HEK293 (cell line): ENCODE measurements around the gene NYNRIN.

Experiments
- ATF2 ChIP-seq: fragments of 450-650 bp; formaldehyde crosslinking; IDR thresholded peaks from 2 replicates; pipeline ENCODE4 v1.5.1; 2016; ENCODE audit warnings: missing biosample characterization, missing genetic modification characterization, low read depth
- CTCF ChIP-seq: fragments of 450-650 bp; formaldehyde crosslinking; IDR thresholded peaks from 2 replicates; pipeline ENCODE4 v1.5.1; 2016; ENCODE audit warnings: missing biosample characterization, missing genetic modification characterization
- GFI1B ChIP-seq: fragments of 450-650 bp; formaldehyde crosslinking; IDR thresholded peaks from 2 replicates; pipeline ENCODE4 v1.5.1; 2016; ENCODE audit warnings: missing biosample characterization, missing genetic modification characterization
- GLIS1 ChIP-seq: fragments of 450-650 bp; formaldehyde crosslinking; IDR thresholded peaks from 2 replicates; pipeline ENCODE4 v1.5.1; 2016; ENCODE audit warnings: missing biosample characterization, missing genetic modification characterization
- HOXA7 ChIP-seq: sonication (generic); formaldehyde crosslinking; IDR thresholded peaks from 2 replicates; pipeline ENCODE4 v1.8.1; 2022; ENCODE audit warnings: missing genetic modification reagents, borderline replicate concordance
- SP2 ChIP-seq: fragments of 450-650 bp; formaldehyde crosslinking; IDR thresholded peaks from 2 replicates; pipeline ENCODE4 v1.5.1; 2016; ENCODE audit warnings: missing biosample characterization, missing genetic modification characterization
- ZFP3 ChIP-seq: fragments of 450-650 bp; formaldehyde crosslinking; IDR thresholded peaks from 2 replicates; pipeline ENCODE4 v1.5.1; 2016; ENCODE audit warnings: low read depth, missing biosample characterization, missing genetic modification characterization
- ZFP37 ChIP-seq: fragments of 450-650 bp; formaldehyde crosslinking; IDR thresholded peaks from 2 replicates; pipeline ENCODE4 v1.5.1; 2016; ENCODE audit warnings: missing biosample characterization, missing genetic modification characterization
- ZNF112 ChIP-seq: fragments of 450-650 bp; formaldehyde crosslinking; IDR thresholded peaks from 2 replicates; pipeline ENCODE4 v1.5.0; 2017; ENCODE audit warnings: missing biosample characterization, missing genetic modification characterization
- ZNF121 ChIP-seq: fragments of 450-650 bp; formaldehyde crosslinking; IDR thresholded peaks from 2 replicates; pipeline ENCODE4 v1.5.1; 2016; ENCODE audit warnings: missing biosample characterization, missing genetic modification characterization
- ZNF133 ChIP-seq: fragments of 450-650 bp; formaldehyde crosslinking; IDR thresholded peaks from 2 replicates; pipeline ENCODE4 v1.5.1; 2016; ENCODE audit warnings: missing biosample characterization, missing genetic modification characterization
- ZNF148 ChIP-seq: fragments of 450-650 bp; formaldehyde crosslinking; IDR thresholded peaks from 2 replicates; pipeline ENCODE4 v1.5.0; 2017; ENCODE audit warnings: missing biosample characterization, missing genetic modification characterization, borderline replicate concordance
- ZNF155 ChIP-seq: fragments of 450-650 bp; formaldehyde crosslinking; IDR thresholded peaks from 2 replicates; pipeline ENCODE4 v1.5.1; 2016; ENCODE audit warnings: missing biosample characterization, missing genetic modification characterization
- ZNF169 ChIP-seq: fragments of 450-650 bp; formaldehyde crosslinking; IDR thresholded peaks from 2 replicates; pipeline ENCODE4 v1.5.1; 2016; ENCODE audit warnings: missing biosample characterization, missing genetic modification characterization
- ZNF266 ChIP-seq: fragments of 450-650 bp; formaldehyde crosslinking; IDR thresholded peaks from 2 replicates; pipeline ENCODE4 v1.5.1; 2016; ENCODE audit warnings: missing biosample characterization, missing genetic modification characterization, low read depth
- ZNF335 ChIP-seq: fragments of 450-650 bp; formaldehyde crosslinking; conservative IDR thresholded peaks from 2 replicates; pipeline ENCODE4 v1.5.1; 2016; ENCODE audit warnings: missing biosample characterization, missing genetic modification characterization
- ZNF341 ChIP-seq: fragments of 450-650 bp; formaldehyde crosslinking; IDR thresholded peaks from 2 replicates; pipeline ENCODE4; 2016; ENCODE audit warnings: low read depth, missing biosample characterization, missing genetic modification characterization
- ZNF37A ChIP-seq: fragments of 450-650 bp; IDR thresholded peaks from 2 replicates; pipeline ENCODE4 v1.5.1; 2018; ENCODE audit warnings: missing biosample characterization, missing genetic modification characterization
- ZNF404 ChIP-seq: fragments of 450-650 bp; formaldehyde crosslinking; IDR thresholded peaks from 2 replicates; pipeline ENCODE4 v1.5.1; 2017; ENCODE audit warnings: missing biosample characterization, missing genetic modification characterization
- ZNF433 ChIP-seq: fragments of 450-650 bp; formaldehyde crosslinking; IDR thresholded peaks from 2 replicates; pipeline ENCODE4 v1.5.1; 2016; ENCODE audit warnings: missing biosample characterization, missing genetic modification characterization, low read depth
- ZNF596 ChIP-seq: fragments of 450-650 bp; IDR thresholded peaks from 2 replicates; pipeline ENCODE4 v1.5.0; 2018; ENCODE audit warnings: missing biosample characterization, mild to moderate bottlenecking, missing genetic modification characterization, moderate library complexity
- ZNF623 ChIP-seq: fragments of 450-650 bp; formaldehyde crosslinking; IDR thresholded peaks from 2 replicates; pipeline ENCODE4 v1.5.1; 2016; ENCODE audit warnings: missing biosample characterization, missing genetic modification characterization
- ZNF629 ChIP-seq: fragments of 450-650 bp; formaldehyde crosslinking; IDR thresholded peaks from 2 replicates; pipeline ENCODE4 v1.5.1; 2017; ENCODE audit warnings: missing biosample characterization, missing genetic modification characterization
- ZNF677 ChIP-seq: fragments of 450-650 bp; IDR thresholded peaks from 2 replicates; pipeline ENCODE4 v1.5.0; 2018; ENCODE audit warnings: missing biosample characterization, mild to moderate bottlenecking, missing genetic modification characterization, moderate library complexity
- ZNF791 ChIP-seq: fragments of 450-650 bp; formaldehyde crosslinking; IDR thresholded peaks from 2 replicates; pipeline ENCODE4 v1.5.1; 2016; ENCODE audit warnings: missing biosample characterization, missing genetic modification characterization
- ZNF843 ChIP-seq: fragments of 450-650 bp; formaldehyde crosslinking; IDR thresholded peaks from 2 replicates; pipeline ENCODE4 v1.5.1; 2016; ENCODE audit warnings: missing biosample characterization, missing genetic modification characterization
- ZSCAN4 ChIP-seq: fragments of 450-650 bp; formaldehyde crosslinking; IDR thresholded peaks from 2 replicates; pipeline ENCODE4 v1.5.1; 2017; ENCODE audit warnings: missing biosample characterization, missing genetic modification characterization
- ZXDB ChIP-seq: fragments of 450-650 bp; formaldehyde crosslinking; IDR thresholded peaks from 2 replicates; pipeline ENCODE4 v1.5.1; 2016; ENCODE audit warnings: missing biosample characterization, missing genetic modification characterization
- TF ChIP-seq, protein P1 (sequence below): fragments of 450-650 bp; formaldehyde crosslinking; IDR thresholded peaks from 2 replicates; pipeline ENCODE4 v1.5.1; 2016; ENCODE audit warnings: missing biosample characterization, missing genetic modification characterization

Gene NYNRIN

DNA sequence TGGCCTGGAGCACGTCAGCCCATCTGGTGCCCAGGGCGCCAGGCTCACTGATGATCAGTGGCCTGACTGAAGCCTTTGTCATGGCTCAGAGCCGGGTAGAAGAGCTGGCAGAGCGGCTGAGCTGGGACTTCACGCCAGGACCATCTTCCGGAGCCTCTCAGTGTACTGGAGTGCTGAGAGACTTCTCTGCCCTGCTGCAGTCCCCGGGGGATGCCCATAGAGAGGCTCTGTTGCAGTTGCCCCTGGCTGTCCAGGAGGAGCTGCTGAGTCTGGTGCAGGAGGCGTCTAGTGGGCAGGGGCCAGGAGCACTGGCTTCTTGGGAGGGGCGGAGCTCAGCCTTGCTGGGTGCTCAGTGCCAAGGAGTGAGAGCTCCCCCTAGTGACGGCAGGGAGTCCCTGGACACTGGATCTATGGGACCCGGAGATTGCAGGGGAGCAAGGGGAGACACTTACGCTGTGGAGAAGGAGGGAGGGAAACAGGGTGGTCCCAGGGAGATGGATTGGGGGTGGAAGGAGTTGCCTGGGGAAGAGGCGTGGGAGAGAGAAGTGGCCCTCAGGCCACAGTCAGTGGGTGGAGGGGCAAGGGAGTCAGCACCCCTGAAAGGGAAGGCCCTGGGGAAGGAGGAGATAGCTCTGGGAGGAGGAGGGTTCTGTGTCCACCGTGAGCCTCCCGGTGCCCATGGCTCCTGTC, 32.9 kb downstream of the NYNRIN start (continued):
- TF ChIP-seq ZNF121 (no peak), ZNF335 (no peak), ZXDB (peak; percentile 81), ATF2 (tag by site-specific recombination) (no peak), ZNF133 (no peak), ZNF629 (peak; percentile 52), ZNF37A (tag by site-specific recombination) (no peak), ZNF623 (tag by site-specific recombination) (no peak), ZNF404 (no peak), GFI1B (tag by site-specific recombination) (no peak), GLIS1 (tag by site-specific recombination) (peak; percentile 77), ZNF596 (tag by site-specific recombination) (no peak), CTCF (tag by site-specific recombination) (peak; percentile 99), ZNF266 (no peak), ZNF169 (tag by site-specific recombination) (no peak), ZSCAN4 (no peak), SP2 (no peak), HOXA7 (no peak), ZNF791 (tag by site-specific recombination) (no peak), ZFP37 (no peak), ZNF341 (tag by site-specific recombination) (no peak), ZNF843 (no peak), ZNF112 (tag by site-specific recombination) (no peak), ZNF677 (no peak), ZFP3 (no peak), ZNF148 (tag by site-specific recombination) (no peak), ZNF433 (no peak), ZNF155 (tag by site-specific recombination) (no peak)
- TF ChIP-seq, protein P1, sequence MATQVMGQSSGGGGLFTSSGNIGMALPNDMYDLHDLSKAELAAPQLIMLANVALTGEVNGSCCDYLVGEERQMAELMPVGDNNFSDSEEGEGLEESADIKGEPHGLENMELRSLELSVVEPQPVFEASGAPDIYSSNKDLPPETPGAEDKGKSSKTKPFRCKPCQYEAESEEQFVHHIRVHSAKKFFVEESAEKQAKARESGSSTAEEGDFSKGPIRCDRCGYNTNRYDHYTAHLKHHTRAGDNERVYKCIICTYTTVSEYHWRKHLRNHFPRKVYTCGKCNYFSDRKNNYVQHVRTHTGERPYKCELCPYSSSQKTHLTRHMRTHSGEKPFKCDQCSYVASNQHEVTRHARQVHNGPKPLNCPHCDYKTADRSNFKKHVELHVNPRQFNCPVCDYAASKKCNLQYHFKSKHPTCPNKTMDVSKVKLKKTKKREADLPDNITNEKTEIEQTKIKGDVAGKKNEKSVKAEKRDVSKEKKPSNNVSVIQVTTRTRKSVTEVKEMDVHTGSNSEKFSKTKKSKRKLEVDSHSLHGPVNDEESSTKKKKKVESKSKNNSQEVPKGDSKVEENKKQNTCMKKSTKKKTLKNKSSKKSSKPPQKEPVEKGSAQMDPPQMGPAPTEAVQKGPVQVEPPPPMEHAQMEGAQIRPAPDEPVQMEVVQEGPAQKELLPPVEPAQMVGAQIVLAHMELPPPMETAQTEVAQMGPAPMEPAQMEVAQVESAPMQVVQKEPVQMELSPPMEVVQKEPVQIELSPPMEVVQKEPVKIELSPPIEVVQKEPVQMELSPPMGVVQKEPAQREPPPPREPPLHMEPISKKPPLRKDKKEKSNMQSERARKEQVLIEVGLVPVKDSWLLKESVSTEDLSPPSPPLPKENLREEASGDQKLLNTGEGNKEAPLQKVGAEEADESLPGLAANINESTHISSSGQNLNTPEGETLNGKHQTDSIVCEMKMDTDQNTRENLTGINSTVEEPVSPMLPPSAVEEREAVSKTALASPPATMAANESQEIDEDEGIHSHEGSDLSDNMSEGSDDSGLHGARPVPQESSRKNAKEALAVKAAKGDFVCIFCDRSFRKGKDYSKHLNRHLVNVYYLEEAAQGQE: no peak
